KMS-11 (cell line): ENCODE measurements around the gene TMEM108.

Experiments used
- H2AFZ ChIP-seq: fragments of 200-600 bp; sonication (generic); 2 replicates; pipeline ENCODE4 v1.6.1; 2016; ENCODE audit warnings: antibody characterized with exemption, mixed run types, low read depth
- H3K27ac ChIP-seq: fragments of 200-600 bp; sonication (generic); 2 replicates; pipeline ENCODE4 v1.6.1; 2016; ENCODE audit warnings: mild to moderate bottlenecking, mixed run types
- H3K27me3 ChIP-seq: fragments of 200-600 bp; sonication (generic); 2 replicates; pipeline ENCODE4 v1.6.1; 2017; ENCODE audit warnings: mild to moderate bottlenecking, low read depth, mixed run types, moderate library complexity; ENCODE audit not compliant: insufficient read depth
- H3K36me3 ChIP-seq: fragments of 200-600 bp; sonication (generic); 2 replicates; pipeline ENCODE4 v1.6.1; 2017; ENCODE audit warnings: mild to moderate bottlenecking, mixed run types; ENCODE audit not compliant: insufficient read depth
- H3K4me1 ChIP-seq: fragments of 200-600 bp; sonication (generic); 2 replicates; pipeline ENCODE4 v1.6.1; 2016; ENCODE audit warnings: mild to moderate bottlenecking, low read depth, mixed run types; ENCODE audit not compliant: poor library complexity, severe bottlenecking
- H3K4me2 ChIP-seq: fragments of 200-600 bp; sonication (generic); 2 replicates; pipeline ENCODE4 v1.7.0; 2016; ENCODE audit warnings: mild to moderate bottlenecking, mixed run types
- H3K4me3 ChIP-seq: fragments of 200-600 bp; sonication (generic); IDR thresholded peaks from 2 replicates; pipeline ENCODE4 v1.6.1; 2017; ENCODE audit warnings: low read depth, low read length, mixed read lengths; ENCODE audit not compliant: insufficient read depth
- H3K79me2 ChIP-seq: fragments of 200-600 bp; sonication (generic); 2 replicates; pipeline ENCODE4 v1.6.1; 2016; ENCODE audit warnings: low read depth, mixed run types; ENCODE audit not compliant: insufficient read depth
- H3K9ac ChIP-seq: fragments of 200-600 bp; sonication (generic); 2 replicates; pipeline ENCODE4 v1.6.1; 2016; ENCODE audit warnings: mild to moderate bottlenecking, mixed run types
- H4K20me1 ChIP-seq: fragments of 200-600 bp; sonication (generic); 2 replicates; pipeline ENCODE4 v1.6.1; 2016; ENCODE audit warnings: mild to moderate bottlenecking, mixed run types; ENCODE audit not compliant: insufficient read depth
- CTCF ChIP-seq: fragments of 200-600 bp; sonication (generic); conservative IDR thresholded peaks from 2 replicates; pipeline ENCODE4 v1.6.1; 2017; ENCODE audit warnings: low read depth, mild to moderate bottlenecking, antibody characterized with exemption, low read length, moderate library complexity, mixed read lengths

The TMEM108 gene

GRCh38 chr3:133197619-133198018 lies 159.4 kb downstream of the TMEM108 start:
- H3K9ac ChIP-seq, result no peak overlapping the region
- H2AFZ ChIP-seq, result no peak overlapping the region
- H4K20me1 ChIP-seq, result no peaks in the 10 kb centered on the region
- H3K27ac ChIP-seq, result no peak overlapping the region
- no peaks in the 10 kb centered on the region for H3K4me1 ChIP-seq
- H3K79me2 ChIP-seq, result no peaks in the 10 kb centered on the region
- no peaks in the 10 kb centered on the region for H3K27me3 ChIP-seq
- no peak overlapping the region for H3K4me2 ChIP-seq
- no peaks in the 10 kb centered on the region for H3K36me3 ChIP-seq
- TF ChIP-seq CTCF, result no peak
- H3K4me3 ChIP-seq, result no peak overlapping the region

- Histone ChIP-seq H3K4me2 (no peak overlapping the region), H3K27ac (no peak overlapping the region), H3K79me2 (no peaks in the 10 kb centered on the region), H3K36me3 (no peaks in the 10 kb centered on the region), H2AFZ (no peak overlapping the region), H4K20me1 (no peaks in the 10 kb centered on the region), H3K27me3 (no peaks in the 10 kb centered on the region), H3K9ac (no peak overlapping the region), H3K4me3 (no peak overlapping the region), H3K4me1 (no peaks in the 10 kb centered on the region)
- TF ChIP-seq CTCF, result no peak
Measured at GRCh38 chr3:133206921-133207320, 168.7 kb downstream of the TMEM108 start.

- H3K4me1 ChIP-seq, result no peaks in the 10 kb centered on the region
- H3K4me3 ChIP-seq, result no peak overlapping the region
- H3K36me3 ChIP-seq, result no peaks in the 10 kb centered on the region
- no peak for TF ChIP-seq CTCF
- H3K79me2 ChIP-seq, result no peaks in the 10 kb centered on the region
- H2AFZ ChIP-seq, result no peak overlapping the region
- H4K20me1 ChIP-seq, result no peaks in the 10 kb centered on the region
- no peak overlapping the region for H3K4me2 ChIP-seq
- no peaks in the 10 kb centered on the region for H3K27me3 ChIP-seq
- no peak overlapping the region for H3K27ac ChIP-seq
- no peak overlapping the region for H3K9ac ChIP-seq
Measured at GRCh38 chr3:133208184-133208583, 170.0 kb downstream of the TMEM108 start.

DNA sequence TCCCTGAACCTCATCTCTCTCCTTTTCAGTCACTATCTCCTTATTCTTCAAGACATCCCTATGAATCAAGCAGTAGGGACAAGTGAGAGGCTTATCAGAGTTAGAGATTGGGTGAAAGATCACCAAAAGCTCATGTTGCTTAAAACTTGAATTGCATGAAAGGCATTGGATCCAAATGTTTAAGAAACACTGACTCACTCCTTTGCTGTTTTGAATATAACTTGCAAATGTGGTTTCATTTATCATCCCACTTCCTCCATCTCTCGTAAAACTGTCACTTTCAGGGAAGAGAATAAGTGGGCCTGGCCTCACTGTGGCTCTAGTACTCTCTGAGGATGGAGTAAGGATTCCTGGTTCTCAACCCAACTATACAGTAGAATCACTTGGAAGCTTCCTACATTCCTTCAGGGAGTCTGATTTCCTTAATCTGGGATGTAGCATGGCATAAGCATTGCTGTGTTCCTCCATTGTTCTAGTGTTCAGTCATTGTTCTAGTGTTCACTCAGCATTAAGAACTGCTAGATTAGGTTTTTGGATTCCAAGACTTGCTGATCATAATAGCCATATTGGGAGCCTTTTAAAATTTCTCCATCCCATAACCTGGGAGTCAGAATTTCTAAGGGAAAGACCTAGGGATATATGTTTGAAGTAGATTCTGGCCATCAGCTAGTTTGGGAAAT lies 171.8 kb downstream of the TMEM108 start:
- no peak overlapping the region for H2AFZ ChIP-seq
- no peak overlapping the region for H3K4me3 ChIP-seq

More for the DNA sequence above, 171.8 kb downstream of the TMEM108 start:
- Histone ChIP-seq H3K36me3 (no peaks in the 10 kb centered on the region), H3K79me2 (no peaks in the 10 kb centered on the region), H3K27ac (no peak overlapping the region), H4K20me1 (no peaks in the 10 kb centered on the region), H3K9ac (no peak overlapping the region), H3K4me1 (no peaks in the 10 kb centered on the region), H3K27me3 (no peaks in the 10 kb centered on the region), H3K4me2 (no peak overlapping the region)
- TF ChIP-seq CTCF, result no peak
